Activated effector memory CD4-positive, alpha-beta T cell treated with Interleukin-2 at 50 U/mL for 16 hours (primary cell): ENCODE data around the gene PPARGC1A.

ENCODE experiments used
- DNase-seq: peaks from one replicate; pipeline ENCODE4 v3.0.0-alpha.2; 2020

The PPARGC1A gene

GRCh38 chr4:23878912-23879732, 10.7 kb downstream of the PPARGC1A start:
- DNase-seq, result no peak

DNA sequence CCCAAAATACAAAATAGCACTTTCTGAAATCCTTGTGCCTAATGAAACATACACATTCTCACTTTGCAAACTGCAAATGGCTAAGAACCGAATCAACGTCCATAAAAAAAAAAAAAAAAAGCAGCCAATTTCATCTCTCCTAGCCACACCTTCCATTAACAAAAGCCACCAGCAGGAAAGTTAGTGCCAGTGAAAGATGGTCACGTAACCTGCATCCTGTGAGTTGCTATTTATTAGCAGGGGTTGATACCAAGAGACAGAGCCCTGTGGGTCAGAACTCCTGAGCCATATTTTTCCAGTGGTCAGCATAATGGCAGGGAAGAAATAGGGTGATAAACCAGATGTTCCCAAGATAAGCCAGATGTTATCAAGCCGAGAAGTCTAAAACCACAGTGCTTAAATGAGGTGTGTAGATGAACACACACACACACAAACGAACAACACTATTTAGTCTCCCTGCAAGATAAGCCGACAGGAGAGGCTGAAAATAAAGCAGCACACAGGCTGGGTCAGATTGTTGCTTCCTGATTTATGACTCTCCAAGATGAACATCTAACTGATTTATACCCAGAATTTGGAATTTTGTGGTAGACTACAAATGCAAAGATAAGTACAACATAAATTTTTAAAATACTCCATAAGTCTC, 11.5 kb downstream of the PPARGC1A start:
- no peak for DNase-seq

DNA sequence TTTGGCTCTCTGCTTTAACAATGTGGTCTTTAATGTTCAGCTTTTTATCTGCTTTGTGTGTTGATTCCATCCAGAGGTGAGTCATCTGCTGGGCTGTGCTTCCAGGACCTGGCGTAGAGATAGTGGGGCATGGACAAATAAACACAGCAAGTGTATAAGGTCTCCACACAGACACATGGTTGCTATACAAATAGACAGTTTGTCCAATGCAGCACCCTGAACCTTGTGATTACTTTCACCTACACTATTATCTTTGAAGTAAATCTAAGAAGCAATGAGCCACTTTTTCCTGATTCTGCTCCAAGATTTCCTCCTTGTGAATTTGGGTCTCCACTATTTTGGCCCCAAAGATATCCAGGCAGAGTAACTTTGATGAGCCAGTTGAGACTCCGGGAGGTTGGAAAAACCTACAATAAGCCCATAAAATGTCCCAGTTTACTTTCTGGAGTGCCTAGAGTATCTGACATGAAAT, 12.1 kb downstream of the PPARGC1A start:
- DNase-seq, result no peak

DNA sequence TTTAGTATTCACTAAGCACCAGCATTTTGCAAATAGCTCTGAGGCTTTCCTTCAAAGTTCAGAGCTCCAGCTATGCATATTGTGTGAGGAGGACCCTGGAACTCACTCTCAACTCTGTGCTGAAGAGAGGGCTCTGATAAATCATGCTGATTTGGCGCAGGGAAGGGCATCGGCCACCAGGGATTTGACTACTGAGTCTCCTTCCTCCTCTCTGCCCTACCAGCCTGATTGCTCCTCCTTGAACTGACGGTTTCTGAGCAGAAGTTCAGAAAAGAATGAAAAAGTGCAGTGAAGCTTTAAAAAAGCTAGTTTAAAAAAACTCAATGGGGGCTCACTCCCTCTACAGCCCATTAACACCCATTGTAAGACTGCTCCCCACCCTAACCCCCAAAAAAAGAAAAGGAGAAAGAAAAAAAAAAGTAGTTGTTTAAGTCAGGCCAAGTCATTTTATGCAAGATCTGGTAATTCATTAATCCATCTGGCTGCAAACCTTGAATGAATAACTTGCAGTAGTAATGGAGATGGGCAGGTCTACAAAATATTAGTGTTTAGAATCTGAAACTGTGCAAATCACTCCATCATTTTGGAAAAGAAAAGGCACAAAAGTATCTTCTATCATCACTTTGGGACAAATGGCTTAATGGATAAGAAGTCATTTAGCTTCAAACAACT, 13.3 kb downstream of the PPARGC1A start:
- DNase-seq, result no peak

- DNase-seq, result no peak
These were observed 14.5 kb downstream of the PPARGC1A start for GRCh38 chr4:23875317-23875716.

- DNase-seq, result no peak
These were observed 15.3 kb downstream of the PPARGC1A start for GRCh38 chr4:23874536-23874901.

DNA sequence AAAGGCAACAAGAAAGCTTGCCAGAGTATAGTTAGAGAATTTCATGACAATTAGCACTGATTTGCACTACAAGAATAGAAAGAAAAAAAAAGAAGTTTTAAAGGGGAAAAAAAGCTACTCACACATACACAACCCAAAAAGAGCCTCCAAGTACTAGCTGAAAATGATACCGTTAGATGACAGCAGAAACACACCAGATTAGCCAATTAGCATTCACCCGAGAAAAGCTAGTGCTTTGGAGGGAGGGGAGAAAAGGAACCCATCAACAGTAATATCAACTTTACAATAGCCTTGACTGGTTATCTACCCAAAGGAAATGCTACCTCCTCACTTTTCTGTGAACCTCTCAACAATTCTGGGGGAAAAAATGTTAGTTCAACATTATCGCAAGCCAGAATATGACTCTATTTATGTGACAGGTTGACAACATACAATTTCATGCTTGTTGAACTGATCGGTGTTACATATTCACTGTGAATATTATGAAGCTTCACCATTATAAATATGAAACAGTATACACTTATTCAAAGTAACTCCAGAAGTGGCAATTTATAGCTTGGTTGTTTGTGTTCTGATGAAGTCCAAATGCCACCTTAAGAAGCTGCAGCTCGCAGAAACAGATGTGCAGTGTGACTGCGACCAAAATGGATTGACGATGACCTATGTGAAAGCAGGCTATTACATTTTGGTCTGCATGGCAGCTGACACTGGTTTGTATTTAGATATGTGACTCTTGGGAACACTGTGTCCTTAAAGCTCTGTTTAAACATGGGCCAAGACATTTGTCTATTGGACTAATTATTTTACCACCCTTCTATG, 15.9 kb downstream of the PPARGC1A start:
- DNase-seq, result no peak

DNA sequence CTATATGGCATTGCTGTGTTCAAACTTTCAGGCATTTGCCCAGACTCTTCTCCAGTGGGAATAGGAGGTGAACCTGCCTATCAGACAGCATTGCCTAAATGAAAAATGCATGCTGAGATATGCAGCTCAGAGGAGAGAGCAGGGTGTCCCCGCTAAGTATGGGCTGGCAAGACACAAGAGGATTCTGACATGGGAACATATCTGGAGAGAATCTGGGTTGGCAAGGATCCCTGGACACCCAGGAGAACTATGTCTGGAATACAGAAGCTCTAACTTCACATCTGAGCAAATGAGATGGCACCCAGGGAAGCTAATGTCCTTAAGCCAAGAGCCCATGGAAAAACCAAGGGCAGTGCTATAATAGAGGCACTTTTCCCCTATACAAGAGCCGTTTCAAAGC, 18.4 kb downstream of the PPARGC1A start:
- no peak for DNase-seq

GRCh38 chr4:23866450-23867075, 23.3 kb downstream of the PPARGC1A start:
- no peak for DNase-seq

- DNase-seq, result no peak
These were observed 27.9 kb downstream of the PPARGC1A start for GRCh38 chr4:23861897-23862296.

DNA sequence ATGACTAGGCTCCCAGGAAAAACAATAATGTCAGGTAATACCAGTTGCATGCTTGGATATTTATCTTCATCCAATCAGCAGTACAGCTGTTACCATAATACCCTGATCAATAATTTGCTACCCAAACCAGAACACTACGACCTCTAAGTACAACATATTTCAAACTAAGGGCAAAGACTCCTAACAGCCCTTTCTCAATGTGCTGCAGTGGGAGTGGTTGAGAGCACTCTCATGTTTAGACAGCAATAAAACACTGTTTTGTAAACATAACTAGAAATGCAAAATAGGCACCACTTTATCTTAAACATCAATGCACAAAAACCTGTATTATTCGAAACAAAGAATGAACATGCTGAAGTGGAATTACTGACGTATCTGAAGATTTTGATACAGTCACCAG, 28.9 kb downstream of the PPARGC1A start:
- DNase-seq, result no peak

GRCh38 chr4:23857367-23857959, 32.4 kb downstream of the PPARGC1A start:
- no peak for DNase-seq

- DNase-seq, result no peak
These were observed 33.2 kb downstream of the PPARGC1A start for GRCh38 chr4:23856630-23857029.

- no peak for DNase-seq
These were observed 33.8 kb downstream of the PPARGC1A start for GRCh38 chr4:23855912-23856605.

- DNase-seq, result no peak
These were observed 35.7 kb downstream of the PPARGC1A start for GRCh38 chr4:23853986-23854660.

GRCh38 chr4:23851464-23851863, 38.4 kb downstream of the PPARGC1A start:
- no peak for DNase-seq

DNA sequence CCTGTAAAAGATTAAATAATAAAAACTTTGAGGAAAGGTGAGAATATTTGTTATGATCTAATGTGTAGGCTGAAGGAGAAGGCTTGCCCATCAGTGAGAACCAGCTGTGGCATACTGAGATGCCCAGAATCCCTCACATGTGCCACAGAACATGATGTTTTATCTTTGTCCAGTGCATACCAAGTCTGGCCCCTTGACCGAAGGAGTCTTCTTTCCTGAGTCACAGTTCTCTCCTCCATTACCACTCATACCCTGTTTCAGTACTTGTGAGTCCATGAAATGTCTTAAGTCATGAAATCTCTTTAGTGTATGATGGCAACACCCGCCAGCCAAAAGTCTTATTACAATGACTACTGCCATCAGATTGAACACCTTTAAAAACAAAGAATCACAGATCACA, 42.7 kb downstream of the PPARGC1A start:
- DNase-seq, result no peak

GRCh38 chr4:23844961-23845360, 44.9 kb downstream of the PPARGC1A start:
- DNase-seq, result no peak

DNA sequence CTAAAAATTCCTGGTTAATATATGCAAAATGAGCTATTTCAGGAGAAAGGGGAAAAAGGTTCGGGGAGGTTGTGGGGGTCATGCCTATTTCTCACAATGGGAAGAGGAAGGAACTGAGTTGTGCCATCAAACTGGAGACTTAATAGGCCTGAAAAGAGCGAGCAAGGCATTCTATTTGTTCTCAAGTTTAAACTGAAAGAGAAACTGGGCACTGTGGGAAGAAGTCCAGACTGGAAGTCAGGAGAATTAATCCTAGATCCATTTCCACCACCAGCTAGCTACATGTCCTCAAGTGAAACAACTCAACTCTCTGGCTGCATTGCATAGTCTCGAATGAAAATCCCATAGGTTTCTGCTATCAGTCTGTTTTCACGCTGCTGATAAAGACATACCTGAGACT, 50.6 kb downstream of the PPARGC1A start:
- DNase-seq, result no peak

DNA sequence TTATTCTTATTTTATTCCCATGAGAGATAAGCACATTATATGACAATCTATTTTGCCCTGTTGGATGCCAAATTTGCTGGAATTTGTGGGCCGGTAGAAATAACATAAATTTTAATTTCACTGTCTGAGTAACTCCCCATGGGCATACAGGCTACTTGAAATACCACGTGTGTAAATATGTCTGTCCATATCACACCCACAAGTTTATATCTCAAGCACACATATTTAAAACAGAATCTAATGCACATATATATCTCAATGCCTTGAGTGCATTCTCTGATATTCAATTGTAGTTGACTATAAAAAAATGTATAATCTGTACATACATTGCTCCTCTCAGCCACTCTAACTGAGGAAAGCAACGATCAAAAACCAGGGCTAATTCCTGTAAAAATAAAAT, 51.2 kb downstream of the PPARGC1A start:
- no peak for DNase-seq

DNA sequence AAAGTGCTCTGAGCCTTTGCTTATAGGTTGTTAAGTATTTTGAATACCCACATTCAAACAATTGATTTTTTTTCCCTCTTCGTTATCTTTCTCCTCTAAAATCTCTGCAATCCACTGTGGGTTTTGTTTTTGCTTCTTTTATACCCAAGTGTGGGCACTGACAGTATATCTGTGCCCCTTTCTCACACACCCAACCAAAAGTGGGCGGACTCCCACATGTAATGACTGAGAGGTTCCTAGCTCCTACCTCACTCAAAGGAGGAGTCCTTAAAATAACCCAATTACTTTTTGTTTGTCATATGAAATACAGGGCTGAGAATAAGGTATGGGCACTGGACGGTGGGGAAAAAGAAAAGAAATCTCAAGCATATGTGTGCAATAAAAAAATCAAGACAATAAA, 51.7 kb downstream of the PPARGC1A start:
- no peak for DNase-seq
